ENCODE measurements around the gene TNFAIP8L1.

TNFAIP8L1 gene

DNA sequence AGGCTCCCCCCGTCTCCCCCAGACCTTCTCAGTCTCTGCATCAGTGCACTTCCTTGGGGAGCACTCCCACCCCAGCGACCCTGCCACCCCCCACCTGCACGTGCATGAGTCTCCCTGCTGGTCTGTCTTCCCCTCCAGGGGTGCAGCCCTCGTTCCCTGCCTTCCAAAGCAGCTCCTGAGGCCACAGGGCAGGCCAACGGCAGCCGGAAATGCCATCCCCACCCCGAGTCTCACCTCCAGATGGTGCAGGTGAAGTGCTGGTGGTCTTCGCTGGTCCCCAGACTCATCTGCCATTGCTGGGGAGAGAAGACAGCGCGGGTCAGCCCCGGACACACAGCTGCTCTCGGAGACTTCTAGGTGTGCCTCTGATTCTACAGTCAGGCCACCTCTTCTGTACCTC, 25.3 kb downstream of the TNFAIP8L1 start:
- TF ChIP-seq CTCF (IDR thresholded peaks at IDR 0.05; ENCODE audit: insufficient read depth, low read depth, low read length, missing control alignments) = no peak
- no peak for DNase-seq (ENCODE audit: low read depth)

GRCh38 chr19:4669723-4670480, 30.6 kb downstream of the TNFAIP8L1 start, which contains the start of gene MYDGF:
Gene MYDGF, minus strand, starts transcription at chr19:4670342. Its CDS starts 8 bp downstream, at chr19:4670334.
- peak within 1 kb of the TSS; percentile 96 for H3K4me3 ChIP-seq (ENCODE audit: low read depth, low read length)
- DNase-seq (ENCODE audit: low read depth) = peak; percentile 96
- no peak for TF ChIP-seq CTCF (IDR thresholded peaks at IDR 0.05; ENCODE audit: insufficient read depth, low read depth, low read length, missing control alignments)

More for the DNA sequence above, 25.3 kb downstream of the TNFAIP8L1 start:
- no peak overlapping the region for H3K4me3 ChIP-seq (ENCODE audit: low read depth, low read length)

- no peak overlapping the region for H3K4me3 ChIP-seq (ENCODE audit: low read depth, low read length)
- no peak for DNase-seq (ENCODE audit: low read depth)
- no peak for TF ChIP-seq CTCF (IDR thresholded peaks at IDR 0.05; ENCODE audit: insufficient read depth, low read depth, low read length, missing control alignments)
These were observed 32.0 kb downstream of the TNFAIP8L1 start for GRCh38 chr19:4671185-4671851.

GRCh38 chr19:4673216-4673615, 33.9 kb downstream of the TNFAIP8L1 start:
- no peak for TF ChIP-seq CTCF (IDR thresholded peaks at IDR 0.05; ENCODE audit: insufficient read depth, low read depth, low read length, missing control alignments)
- no peak overlapping the region for H3K4me3 ChIP-seq (ENCODE audit: low read depth, low read length)
- no peak for DNase-seq (ENCODE audit: low read depth)

- no peak for TF ChIP-seq CTCF (IDR thresholded peaks at IDR 0.05; ENCODE audit: insufficient read depth, low read depth, low read length, missing control alignments)
- no peak for DNase-seq (ENCODE audit: low read depth)
- no peak overlapping the region for H3K4me3 ChIP-seq (ENCODE audit: low read depth, low read length)
These were observed 34.4 kb downstream of the TNFAIP8L1 start for GRCh38 chr19:4673726-4674125.

GRCh38 chr19:4675346-4675745, 36.0 kb downstream of the TNFAIP8L1 start:
- no peak overlapping the region for H3K4me3 ChIP-seq (ENCODE audit: low read depth, low read length)
- no peak for DNase-seq (ENCODE audit: low read depth)
- TF ChIP-seq CTCF (IDR thresholded peaks at IDR 0.05; ENCODE audit: insufficient read depth, low read depth, low read length, missing control alignments) = no peak
